NCI-H187 treated with DMSO at 0.1 percent for 48 hours (cell line): Measurements from ENCODE around the gene IRF2BP2.

ENCODE experiments used
- DNase-seq: peaks from one replicate; lab custom pipeline; 2025; lab: John Stamatoyannopoulos, UW

IRF2BP2 gene

DNA sequence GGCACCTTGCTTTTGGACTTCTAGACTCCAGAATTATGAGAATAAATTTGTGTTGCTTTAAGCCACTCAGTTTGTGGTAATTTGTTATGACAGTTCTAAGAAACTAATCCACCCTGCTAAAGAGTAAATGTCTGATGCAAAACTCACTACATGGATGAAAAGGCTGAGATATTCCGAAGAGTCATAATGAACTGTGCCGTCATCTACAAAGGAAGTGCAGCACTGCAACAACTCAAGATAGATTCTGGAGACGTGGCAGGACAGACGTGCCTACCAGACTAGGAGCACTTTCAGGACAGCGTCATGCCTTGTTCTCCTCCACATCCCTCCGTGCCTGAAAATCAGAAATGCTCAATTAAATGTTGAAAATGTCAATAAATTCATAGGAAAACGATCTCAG lies 24.4 kb upstream of the IRF2BP2 start:
- DNase-seq, result no peak

- DNase-seq, result no peak
Measured at GRCh38 chr1:234633246-234634003, 23.4 kb upstream of the IRF2BP2 start.

- no peak for DNase-seq
Measured at GRCh38 chr1:234632225-234632624, 22.2 kb upstream of the IRF2BP2 start.

- no peak for DNase-seq
Measured at GRCh38 chr1:234631721-234632125, 21.7 kb upstream of the IRF2BP2 start.

DNA sequence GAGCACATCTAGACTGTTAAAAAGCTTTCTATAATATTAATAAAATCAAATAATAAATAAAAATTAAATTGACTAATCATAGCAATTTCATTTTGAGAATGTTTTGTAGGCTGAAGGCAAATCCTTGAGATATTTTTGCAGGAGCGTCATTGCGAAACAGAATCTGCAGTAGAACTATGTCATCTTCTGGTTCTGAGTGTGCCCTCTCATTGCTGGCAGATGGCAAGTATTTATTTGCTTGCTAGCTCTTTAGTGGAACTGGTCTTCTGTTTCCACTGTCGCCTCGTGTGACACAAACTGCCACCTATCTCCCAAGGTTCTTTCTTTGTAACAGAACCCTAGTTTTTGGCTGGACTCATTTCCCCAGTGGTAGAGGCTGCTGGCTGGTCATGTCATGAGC lies 19.0 kb upstream of the IRF2BP2 start:
- no peak for DNase-seq

- no peak for DNase-seq
Measured at GRCh38 chr1:234628089-234628488, 18.1 kb upstream of the IRF2BP2 start.

GRCh38 chr1:234627009-234627950 lies 17.3 kb upstream of the IRF2BP2 start:
- DNase-seq, result no peak

DNA sequence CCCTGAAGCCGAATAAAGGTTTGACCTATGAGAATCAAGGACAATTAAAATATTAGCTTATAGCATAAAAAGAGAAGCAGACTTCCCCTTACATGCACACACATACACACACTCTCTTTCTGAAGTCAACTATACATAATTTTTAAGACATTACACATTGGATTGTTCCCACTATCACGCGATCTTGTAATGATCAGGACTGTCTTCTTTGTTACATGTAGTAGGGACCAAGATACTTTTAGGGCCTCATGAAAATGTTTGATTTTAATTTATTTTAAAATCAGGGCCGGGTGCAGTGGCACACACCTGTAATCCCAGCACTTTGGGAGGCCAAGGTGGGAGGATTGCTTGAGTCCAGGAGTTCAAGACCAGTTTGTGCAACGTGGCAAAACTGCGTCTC lies 16.4 kb upstream of the IRF2BP2 start:
- no peak for DNase-seq

DNA sequence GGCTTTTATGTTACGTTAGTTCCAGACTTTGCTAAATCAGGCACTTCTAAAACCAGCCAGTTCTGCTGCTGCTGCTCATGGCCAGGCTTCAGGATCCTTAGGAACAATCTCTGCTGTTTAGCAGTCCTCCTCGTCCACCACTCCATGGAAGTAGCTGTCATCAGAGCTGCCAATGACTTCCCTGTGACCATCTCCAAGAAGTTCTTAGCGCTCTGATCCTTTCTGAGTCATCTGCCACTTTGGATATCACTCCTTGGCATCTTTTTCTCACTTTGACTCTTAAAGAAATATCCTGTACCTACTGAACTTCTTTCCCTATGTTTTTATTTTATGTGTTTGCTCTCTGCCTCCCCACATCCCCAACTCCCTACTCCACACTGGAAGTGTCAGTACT lies 14.7 kb upstream of the IRF2BP2 start:
- DNase-seq, result no peak

GRCh38 chr1:234621657-234622335 lies 11.8 kb upstream of the IRF2BP2 start:
- no peak for DNase-seq

- DNase-seq, result no peak
Measured at GRCh38 chr1:234621127-234621468, 11.1 kb upstream of the IRF2BP2 start.

GRCh38 chr1:234620272-234621126 lies 10.5 kb upstream of the IRF2BP2 start:
- no peak for DNase-seq

DNA sequence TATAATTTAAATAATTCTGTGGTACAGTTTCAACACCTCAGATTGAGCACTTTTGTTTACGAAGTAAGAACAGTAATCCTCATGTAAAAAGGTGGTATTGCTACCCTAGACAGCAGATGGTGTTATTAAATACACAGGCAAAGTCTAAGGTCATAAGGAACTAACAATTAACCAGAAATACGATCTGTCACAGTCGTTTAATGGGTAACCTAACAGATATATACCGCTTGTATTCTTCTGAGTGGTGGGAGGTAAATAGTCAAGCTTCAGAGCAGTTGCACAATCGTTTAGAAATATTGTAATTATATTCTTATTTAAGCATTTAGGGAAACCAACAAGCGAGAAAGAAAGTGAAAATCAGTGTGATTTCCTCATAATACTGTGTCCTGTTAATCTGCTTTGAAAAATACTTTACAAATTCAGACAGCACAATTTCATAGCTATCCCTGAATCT lies 9.8 kb upstream of the IRF2BP2 start:
- no peak for DNase-seq

DNA sequence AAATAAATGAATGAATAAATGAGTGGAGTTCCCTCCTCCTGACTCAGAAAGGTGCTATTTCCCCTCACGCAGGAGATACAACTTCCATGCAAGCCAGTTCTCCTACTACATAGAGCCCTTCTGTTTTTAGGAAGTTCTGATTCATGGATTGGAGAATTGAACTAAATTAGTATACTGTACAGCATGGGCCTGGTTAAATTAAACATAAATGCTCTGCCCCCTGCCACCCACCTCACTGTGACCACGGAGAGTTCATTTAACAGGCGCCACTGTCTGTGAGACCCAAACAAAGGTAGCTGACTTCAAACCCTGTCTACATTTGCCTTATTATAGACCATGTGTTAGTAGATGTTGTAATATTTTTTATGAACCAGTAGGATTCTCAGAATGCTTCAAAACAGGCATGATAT lies 9.1 kb upstream of the IRF2BP2 start:
- DNase-seq, result no peak

GRCh38 chr1:234618737-234619049 lies 8.7 kb upstream of the IRF2BP2 start:
- no peak for DNase-seq

DNA sequence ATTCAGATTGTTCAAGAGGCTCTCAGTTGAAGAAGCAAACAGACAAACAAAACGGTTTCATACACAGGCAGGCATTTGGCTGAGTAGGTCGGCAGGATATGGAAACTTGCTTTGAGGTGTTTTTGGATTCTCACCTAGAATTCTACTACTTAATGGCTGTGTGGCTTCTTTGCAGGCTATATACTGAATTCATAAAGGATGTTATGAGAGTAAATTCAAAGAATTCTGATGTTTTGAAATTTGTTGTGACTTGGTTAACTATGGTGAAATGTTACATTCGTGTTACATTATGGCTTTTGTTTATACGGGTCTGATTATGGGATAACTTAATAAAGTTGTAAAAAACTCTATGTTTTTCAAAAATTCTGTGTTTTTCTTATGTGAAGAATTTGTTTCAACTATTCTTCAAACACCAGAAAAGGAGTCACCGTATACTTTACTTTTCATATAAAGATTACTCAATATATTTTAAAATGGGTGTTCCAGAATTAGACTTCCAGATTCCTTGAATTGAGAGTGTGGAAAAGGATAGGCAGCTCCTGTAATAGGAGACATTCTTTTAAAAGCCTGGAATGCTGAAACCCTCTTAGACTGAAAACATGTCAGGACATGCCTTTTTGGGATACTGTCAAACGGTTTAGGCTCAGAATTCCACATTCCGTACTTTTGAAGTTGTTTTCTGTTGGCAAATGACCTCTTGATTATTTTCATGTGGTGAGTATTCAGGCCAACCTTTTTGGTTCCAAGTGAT lies 8.2 kb upstream of the IRF2BP2 start:
- DNase-seq, result no peak

DNA sequence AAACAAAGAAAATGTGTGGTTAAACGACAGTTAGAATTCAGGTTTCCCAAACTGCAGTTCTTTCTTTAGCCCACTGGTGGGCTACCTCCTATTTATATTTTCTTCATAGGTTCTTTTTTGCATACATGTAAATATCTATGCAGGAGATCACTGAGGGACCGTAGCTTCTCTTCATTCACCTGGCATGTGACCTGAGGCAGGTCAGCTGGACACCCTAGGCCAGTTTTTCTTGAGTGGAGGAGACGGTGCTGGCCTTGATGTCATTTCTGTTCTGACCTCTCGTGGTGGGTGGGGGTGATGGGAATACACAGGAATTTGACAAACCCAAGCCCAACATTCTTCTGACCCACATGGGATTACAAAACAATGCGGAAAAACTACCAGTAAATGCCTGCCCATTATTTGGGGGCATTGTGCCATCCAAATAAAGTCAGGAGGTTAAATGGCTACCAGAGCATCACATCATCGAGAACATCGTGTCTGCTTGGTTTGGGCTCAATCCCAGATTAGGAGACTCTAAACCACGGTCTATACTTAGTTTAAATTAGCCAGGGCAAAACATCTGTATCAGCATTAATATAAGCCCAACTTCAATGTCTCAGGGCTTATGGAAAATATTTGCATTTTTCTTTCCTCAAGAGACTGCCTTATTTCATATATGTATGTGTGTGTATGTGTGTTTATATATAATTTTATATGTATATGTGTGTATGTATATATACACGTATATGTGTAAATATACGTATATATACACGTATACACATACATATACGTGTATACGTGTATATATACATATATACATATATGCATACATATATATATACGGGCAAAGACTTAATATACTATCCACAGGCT lies 7.4 kb upstream of the IRF2BP2 start:
- DNase-seq, result no peak

GRCh38 chr1:234616644-234617043 lies 6.7 kb upstream of the IRF2BP2 start:
- no peak for DNase-seq

- DNase-seq, result no peak
Measured at GRCh38 chr1:234614081-234614489, 4.1 kb upstream of the IRF2BP2 start.
